K562 (cell line): ENCODE measurements around the gene METTL24.

Experiments used
- EP300 ChIP-seq: IDR thresholded peaks from 2 replicates; pipeline ENCODE4 v1.6.1; 2012; ENCODE audit warnings: low read length, improper control_type of control experiment
- KDM4B ChIP-seq, 2 experiments: fragments of 450-650 bp in 1 of 2; sonication (generic) in 1 of 2; IDR thresholded peaks; 2 replicates each; pipeline ENCODE4 v1.6.1; 2016 to 2017; ENCODE audit warnings: borderline replicate concordance in 2 of 2, antibody characterized with exemption in 1 of 2, low read depth in 1 of 2, mild to moderate bottlenecking in 1 of 2
- NFYB ChIP-seq: IDR thresholded peaks from 2 replicates; pipeline ENCODE4 v1.6.1; 2011; ENCODE audit warnings: mild to moderate bottlenecking, moderate library complexity; ENCODE audit not compliant: insufficient read length; ENCODE audit errors: extremely low read depth
- NR2C1 ChIP-seq, 2 experiments: fragments of 450-650 bp; IDR thresholded peaks; 2 replicates each; pipeline ENCODE4 v1.6.1; 2017; ENCODE audit warnings: mild to moderate bottlenecking in 2 of 2, antibody characterized with exemption in 1 of 2, inconsistent platforms in 1 of 2, missing compliant biosample characterization in 1 of 2, missing genetic modification characterization in 1 of 2
- POLR2A ChIP-seq: fragments of 450-650 bp; conservative IDR thresholded peaks from 2 replicates; pipeline ENCODE4 v1.6.1; 2016
- PRMT5 ChIP-seq: sonication (generic); formaldehyde crosslinking; IDR thresholded peaks from 2 replicates; pipeline ENCODE4 v1.5.0; 2020; ENCODE audit warnings: missing genetic modification reagents
- RCOR1 ChIP-seq, 2 experiments: IDR thresholded peaks; 2 replicates each; pipeline ENCODE4 v1.6.1; 2012; ENCODE audit warnings: low read depth in 2 of 2, low read length in 2 of 2, borderline replicate concordance in 1 of 2, improper control_type of control experiment in 1 of 2
- SMARCA4 ChIP-seq: fragments of 450-650 bp; IDR thresholded peaks from 2 replicates; pipeline ENCODE4 v1.6.1; 2016
- ZFX ChIP-seq: sonication (generic); formaldehyde crosslinking; IDR thresholded peaks from 2 replicates; pipeline ENCODE4 v1.8.0; 2022; ENCODE audit warnings: mild to moderate bottlenecking, missing genetic modification reagents, moderate library complexity
- ZNF41 ChIP-seq: fragments of 250-450 bp; sonication (Bioruptor Pico); conservative IDR thresholded peaks from 2 replicates; pipeline ENCODE4 v1.4.0; 2020; ENCODE audit warnings: mild to moderate bottlenecking
- TF ChIP-seq, protein P1 (sequence below), 2 experiments: fragments of 450-650 bp in 1 of 2; sonication (generic) in 1 of 2; formaldehyde crosslinking; conservative IDR thresholded peaks; 2 replicates each; pipeline versions ENCODE4 v1.4.0 to v1.8.1; 2020 to 2022; ENCODE audit warnings: mild to moderate bottlenecking in 1 of 2, missing genetic modification reagents in 1 of 2
- TF ChIP-seq, protein P2 (sequence below), 3 experiments: IDR thresholded peaks in 2 of 3; conservative IDR thresholded peaks in 1 of 3; 2 replicates each; pipeline ENCODE4 v1.5.1; 2011 to 2012; ENCODE audit warnings: low read length in 3 of 3, mild to moderate bottlenecking in 3 of 3, control low read depth in 2 of 3, improper control_type of control experiment in 1 of 3, inconsistent platforms in 1 of 3, low read depth in 1 of 3, mixed read lengths in 1 of 3, moderate library complexity in 1 of 3; ENCODE audit not compliant: insufficient read depth in 2 of 3

DNA sequence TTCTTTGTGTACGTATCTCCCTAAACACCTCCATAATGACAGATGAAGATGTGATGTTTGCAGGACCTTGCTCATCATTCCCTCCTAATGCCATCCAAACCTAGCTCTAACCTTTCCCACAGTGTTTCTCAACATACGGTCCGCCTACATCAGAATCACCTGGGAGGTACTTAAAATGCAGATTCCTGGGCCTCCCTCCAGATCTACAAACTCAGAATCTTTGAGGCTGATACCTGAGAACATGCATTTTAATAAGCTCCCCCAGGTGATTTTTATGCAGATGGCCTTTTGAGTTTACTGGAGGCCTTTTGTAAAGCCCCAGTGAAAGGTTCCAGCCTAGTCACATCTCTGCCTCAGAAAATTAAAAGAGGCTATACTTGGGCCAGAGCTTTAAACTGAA is 40.5 kb downstream of the METTL24 start:
- no peak for TF ChIP-seq PRMT5 (CRISPR knock-in tag)
- no peak for TF ChIP-seq POLR2A
- TF ChIP-seq ZNF41 (CRISPR knock-in tag), result no peak
- TF ChIP-seq RCOR1 (IDR thresholded peaks at IDR 0.05; ENCODE audit: borderline replicate concordance in 1 of 2, low read depth in 2 of 2, low read length in 2 of 2), result no peak
- no peak for TF ChIP-seq EP300
- TF ChIP-seq, protein P1, sequence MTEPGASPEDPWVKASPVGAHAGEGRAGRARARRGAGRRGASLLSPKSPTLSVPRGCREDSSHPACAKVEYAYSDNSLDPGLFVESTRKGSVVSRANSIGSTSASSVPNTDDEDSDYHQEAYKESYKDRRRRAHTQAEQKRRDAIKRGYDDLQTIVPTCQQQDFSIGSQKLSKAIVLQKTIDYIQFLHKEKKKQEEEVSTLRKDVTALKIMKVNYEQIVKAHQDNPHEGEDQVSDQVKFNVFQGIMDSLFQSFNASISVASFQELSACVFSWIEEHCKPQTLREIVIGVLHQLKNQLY (CRISPR knock-in tag; conservative IDR thresholded peaks at IDR 0.05), result no peak
- TF ChIP-seq, protein P2, sequence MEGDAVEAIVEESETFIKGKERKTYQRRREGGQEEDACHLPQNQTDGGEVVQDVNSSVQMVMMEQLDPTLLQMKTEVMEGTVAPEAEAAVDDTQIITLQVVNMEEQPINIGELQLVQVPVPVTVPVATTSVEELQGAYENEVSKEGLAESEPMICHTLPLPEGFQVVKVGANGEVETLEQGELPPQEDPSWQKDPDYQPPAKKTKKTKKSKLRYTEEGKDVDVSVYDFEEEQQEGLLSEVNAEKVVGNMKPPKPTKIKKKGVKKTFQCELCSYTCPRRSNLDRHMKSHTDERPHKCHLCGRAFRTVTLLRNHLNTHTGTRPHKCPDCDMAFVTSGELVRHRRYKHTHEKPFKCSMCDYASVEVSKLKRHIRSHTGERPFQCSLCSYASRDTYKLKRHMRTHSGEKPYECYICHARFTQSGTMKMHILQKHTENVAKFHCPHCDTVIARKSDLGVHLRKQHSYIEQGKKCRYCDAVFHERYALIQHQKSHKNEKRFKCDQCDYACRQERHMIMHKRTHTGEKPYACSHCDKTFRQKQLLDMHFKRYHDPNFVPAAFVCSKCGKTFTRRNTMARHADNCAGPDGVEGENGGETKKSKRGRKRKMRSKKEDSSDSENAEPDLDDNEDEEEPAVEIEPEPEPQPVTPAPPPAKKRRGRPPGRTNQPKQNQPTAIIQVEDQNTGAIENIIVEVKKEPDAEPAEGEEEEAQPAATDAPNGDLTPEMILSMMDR (IDR thresholded peaks at IDR 0.05 in 2 of 3, conservative IDR thresholded peaks at IDR 0.05 in 1 of 3; ENCODE audit: insufficient read depth in 2 of 3, low read depth in 1 of 3, low read length in 3 of 3), result no peak
- no peak for TF ChIP-seq SMARCA4
- no peak for TF ChIP-seq NFYB
- TF ChIP-seq KDM4B (IDR thresholded peaks at IDR 0.05; ENCODE audit: borderline replicate concordance in 2 of 2, low read depth in 1 of 2), result no peak
- no peak for TF ChIP-seq NR2C1 (IDR thresholded peaks at IDR 0.05)
- no peak for TF ChIP-seq NR2C1 (tag; IDR thresholded peaks at IDR 0.05)
- TF ChIP-seq ZFX (CRISPR knock-in tag), result no peak
